Muscle of arm (tissue), 14 donors: ENCODE results near the gene EIF4E3. TPM values are rescaled to one million over a fixed set of nuclear protein-coding genes. Genes with fewer than 3 reads are reported as not detected.

ENCODE experiments used
- DNase-seq: peaks from one replicate; pipeline ENCODE4 v3.0.0-alpha.2; 2013
- long read RNA-seq, 11 donors: transcript quantifications; one replicate each; lab custom pipeline, GENCODE V29; 2026
- polyA plus RNA-seq, 12 donors: library from polyadenylated mRNA; unstranded; fragments of 120-200 nt; gene quantifications; one replicate each; pipeline ENCODE4 v1.2.1, GENCODE V29; 2013; ENCODE audit not compliant: insufficient read length in 12 of 12

The EIF4E3 gene
- 10 to 100 TPM in 6 of 12 donors, 1 to 10 TPM in 5, not detected in 1; 8.7 to 13.1 (median 10.5) TPM for polyA plus RNA-seq
- long read RNA-seq, donor 1, full-length matches to known transcripts: 6 of 19 reads
- long read RNA-seq, donor 1, partial matches to known transcripts: 13 of 19 reads
- long read RNA-seq, donor 1, other reads (novel, unspliced or antisense): 0 of 19 reads
- long read RNA-seq, donor 2, full-length matches to known transcripts: 2 of 2 reads
- long read RNA-seq, donor 2, partial matches to known transcripts: 0 of 2 reads
- long read RNA-seq, donor 2, other reads (novel, unspliced or antisense): 0 of 2 reads
- long read RNA-seq, donor 3: 0 reads
- long read RNA-seq, donor 4: 0 reads
- long read RNA-seq, donor 5, full-length matches to known transcripts: 1 of 1 reads
- long read RNA-seq, donor 5, partial matches to known transcripts: 0 of 1 reads
- long read RNA-seq, donor 5, other reads (novel, unspliced or antisense): 0 of 1 reads
- long read RNA-seq, donor 6, full-length matches to known transcripts: 3 of 3 reads
- long read RNA-seq, donor 6, partial matches to known transcripts: 0 of 3 reads
- long read RNA-seq, donor 6, other reads (novel, unspliced or antisense): 0 of 3 reads
- long read RNA-seq, donor 7, full-length matches to known transcripts: 1 of 1 reads
- long read RNA-seq, donor 7, partial matches to known transcripts: 0 of 1 reads
- long read RNA-seq, donor 7, other reads (novel, unspliced or antisense): 0 of 1 reads
- long read RNA-seq, donor 8, full-length matches to known transcripts: 2 of 2 reads
- long read RNA-seq, donor 8, partial matches to known transcripts: 0 of 2 reads
- long read RNA-seq, donor 8, other reads (novel, unspliced or antisense): 0 of 2 reads
- long read RNA-seq, donor 9: 0 reads
- long read RNA-seq, donor 10, full-length matches to known transcripts: 7 of 7 reads
- long read RNA-seq, donor 10, partial matches to known transcripts: 0 of 7 reads
- long read RNA-seq, donor 10, other reads (novel, unspliced or antisense): 0 of 7 reads
- long read RNA-seq, donor 11, full-length matches to known transcripts: 3 of 3 reads
- long read RNA-seq, donor 11, partial matches to known transcripts: 0 of 3 reads
- long read RNA-seq, donor 11, other reads (novel, unspliced or antisense): 0 of 3 reads

- no peak for DNase-seq
Observed at GRCh38 chr3:71725271-71725991, at the start of gene EIF4E3. Gene EIF4E3, minus strand, starts transcription at chr3:71725402. Its CDS starts 35 bp downstream, at chr3:71725367.

- DNase-seq: no peak
Observed at GRCh38 chr3:71771884-71772283, 46.7 kb upstream of the EIF4E3 start.

GRCh38 chr3:71771126-71771525 is 45.9 kb upstream of the EIF4E3 start:
- no peak for DNase-seq

- DNase-seq: no peak
Observed at GRCh38 chr3:71763426-71763825, 38.2 kb upstream of the EIF4E3 start.

- DNase-seq: no peak
Observed at GRCh38 chr3:71760140-71760539, 34.9 kb upstream of the EIF4E3 start.

- DNase-seq: no peak
Observed at GRCh38 chr3:71759401-71759800, 34.2 kb upstream of the EIF4E3 start.

- no peak for DNase-seq
Observed at GRCh38 chr3:71758091-71758490, 32.9 kb upstream of the EIF4E3 start.

GRCh38 chr3:71754610-71755253 is 29.5 kb upstream of the EIF4E3 start:
- DNase-seq: no peak

- DNase-seq: no peak
Observed at GRCh38 chr3:71753701-71754609, 28.8 kb upstream of the EIF4E3 start, which contains the start of gene GPR27. Gene GPR27, plus strand, starts transcription at chr3:71753855. Its CDS starts 195 bp downstream, at chr3:71754050.

- DNase-seq: no peak
Observed at GRCh38 chr3:71752831-71753700, 27.9 kb upstream of the EIF4E3 start.

GRCh38 chr3:71751602-71752001 is 26.4 kb upstream of the EIF4E3 start:
- no peak for DNase-seq

GRCh38 chr3:71744738-71745137 is 19.5 kb upstream of the EIF4E3 start:
- no peak for DNase-seq

- no peak for DNase-seq
Observed at GRCh38 chr3:71742621-71743020, 17.4 kb upstream of the EIF4E3 start.

GRCh38 chr3:71734881-71735280 is 9.7 kb upstream of the EIF4E3 start:
- DNase-seq: no peak

- DNase-seq: no peak
Observed at GRCh38 chr3:71733319-71733718, 8.1 kb upstream of the EIF4E3 start.

GRCh38 chr3:71732637-71733036 is 7.4 kb upstream of the EIF4E3 start:
- no peak for DNase-seq

GRCh38 chr3:71728632-71729342 is 3.6 kb upstream of the EIF4E3 start:
- DNase-seq: no peak

- no peak for DNase-seq
Observed at GRCh38 chr3:71726146-71726545, 944 bp upstream of the EIF4E3 start.
